CD4-positive, alpha-beta T cell (primary cell): Measurements from ENCODE around the gene CD226. TPM values are rescaled to one million over a fixed set of nuclear protein-coding genes. Genes with fewer than 3 reads are reported as not detected.

ENCODE experiments used
- ATAC-seq: fragments of 200-7000 bp; cut with Tn5 transposase; one replicate; pipeline ENCODE4 v1.10.0; 2022; ENCODE audit warnings: mild to moderate bottlenecking; ENCODE audit not compliant: poor library complexity
- CTCF ChIA-PET: fragments of 350-600 bp; sonication (Branson Sonifier 250); formaldehyde crosslinking; loops from one replicate; lab custom pipeline; 2021; ENCODE audit warnings: antibody characterized with exemption, inconsistent platforms; lab: Charles Lee
- POLR2A ChIA-PET: fragments of 350-600 bp; sonication (Branson Sonifier 250); formaldehyde crosslinking; loops from one replicate; lab custom pipeline; 2021; ENCODE audit warnings: antibody characterized with exemption, inconsistent platforms; lab: Charles Lee
- DNase-seq, 14 experiments: peaks; one replicate each; pipeline ENCODE4 v3.0.0-alpha.2; 2013 to 2020; ENCODE audit warnings: mixed read lengths in 2 of 14
- H3K27ac ChIP-seq, 2 donors: one replicate each; pipeline versions ENCODE4 v1.5.1 to v1.7.0; 2013; ENCODE audit warnings: low read length in 2 of 2, low read depth in 1 of 2, mild to moderate bottlenecking in 1 of 2
- H3K27me3 ChIP-seq, 2 experiments: 1 replicate in 1 of 2; 2 replicates in 1 of 2; pipeline versions ENCODE4 v1.6.1 to v1.7.0; 2013; ENCODE audit warnings: low read length in 2 of 2, control low read depth in 1 of 2, mild to moderate bottlenecking in 1 of 2, moderate library complexity in 1 of 2; ENCODE audit not compliant: insufficient read depth in 2 of 2, control insufficient read depth in 1 of 2
- H3K36me3 ChIP-seq: one replicate; pipeline ENCODE4 v1.6.1; 2013; ENCODE audit warnings: low read length, control low read depth; ENCODE audit not compliant: insufficient read depth
- H3K4me1 ChIP-seq: one replicate; pipeline ENCODE4 v1.6.1; 2013; ENCODE audit warnings: low read length, control low read depth; ENCODE audit not compliant: insufficient read depth
- H3K4me3 ChIP-seq: one replicate; pipeline ENCODE4 v1.5.1; 2013; ENCODE audit warnings: mild to moderate bottlenecking, low read length, moderate library complexity
- H3K9me3 ChIP-seq, 2 experiments: 1 replicate in 1 of 2; 2 replicates in 1 of 2; pipeline versions ENCODE4 v1.6.1 to v1.7.0; 2013; ENCODE audit warnings: low read length in 2 of 2, mild to moderate bottlenecking in 2 of 2, control low read depth in 1 of 2, moderate library complexity in 1 of 2; ENCODE audit not compliant: control insufficient read depth in 1 of 2, insufficient read depth in 1 of 2
- H3K27ac Mint-ChIP-seq: one replicate; pipeline ENCODE4 v1.8.0; 2020; ENCODE audit warnings: mixed read lengths
- H3K27me3 Mint-ChIP-seq: one replicate; pipeline ENCODE4 v1.8.0; 2021; ENCODE audit warnings: mixed read lengths
- H3K36me3 Mint-ChIP-seq: one replicate; pipeline ENCODE4 v1.8.0; 2021; ENCODE audit warnings: low read depth, mixed read lengths
- H3K4me1 Mint-ChIP-seq: one replicate; pipeline ENCODE4 v1.8.0; 2021; ENCODE audit warnings: low read depth, mixed read lengths
- H3K4me3 Mint-ChIP-seq: one replicate; pipeline ENCODE4 v1.8.0; 2020; ENCODE audit warnings: mild to moderate bottlenecking, mixed read lengths
- H3K9me3 Mint-ChIP-seq: one replicate; pipeline ENCODE4 v1.8.0; 2020; ENCODE audit warnings: mixed read lengths
- CTCF ChIP-seq: fragments of 200-600 bp; IDR thresholded peaks from one replicate; pipeline ENCODE4 v1.8.0; 2022; ENCODE audit warnings: antibody characterized with exemption, mild to moderate bottlenecking
- intact Hi-C, 2 experiments: fragments of 100-400 bp; cut with DNase I in 1 of 2; cut with micrococcal nuclease in 1 of 2; formaldehyde crosslinking; loops; one replicate each; pipeline versions ENCODE4 v1.15.1 to v1.9.0; 2023 to 2025; cut with DNase I, micrococcal nuclease
- total RNA-seq, 174 experiments: library from RNA in 2 of 174; stranded (reverse) in 2 of 174; gene quantifications; one replicate each; pipeline ENCODE4 v1.2.3 and lab custom pipeline; 2021 to 2026

The CD226 gene
- total RNA-seq, 2 experiments from 2014 or later = 74.0 to 74.8 TPM

- Mint-ChIP-seq H3K9me3 (peaks cover 6% of the 10 kb centered on the region), H3K36me3 (peaks cover 69% of the 10 kb centered on the region), H3K27me3 (no peaks in the 10 kb centered on the region), H3K4me1 (peaks cover 7% of the 10 kb centered on the region), H3K27ac (no peak overlapping the region), H3K4me3 (no peak overlapping the region)
- Histone ChIP-seq H3K9me3 (peaks cover 0 to 4% of the 10 kb centered on the region in 2 experiments), H3K4me1 (peaks cover 69% of the 10 kb centered on the region), H3K4me3 (peak overlapping the region; percentile 57), H3K36me3 (peaks cover 17% of the 10 kb centered on the region), H3K27me3 (no peaks in the 10 kb centered on the region), H3K27ac (peak overlapping the region; percentile 58 to 66)
- CTCF ChIA-PET = interaction anchor here (1.1 to 1.7 kb wide), 2 partner anchors 10 to 13 kb away, joined by 4 to 5 read pairs; no protein-coding TSS in a partner anchor
- DNase-seq = no peak
- ATAC-seq = no peak
- POLR2A ChIA-PET = interaction anchor here (0.5 to 4.6 kb wide), 10 partner anchors 8 to 48 kb away, joined by 3 to 60 read pairs (median 7); no protein-coding TSS in a partner anchor
- intact Hi-C loops = loop anchor here in 1 of 2 experiments (1.0 kb wide), 2 partner anchors 10 to 11 kb away; no protein-coding TSS in a partner anchor
- TF ChIP-seq CTCF = no peak
Observed at GRCh38 chr18:69946608-69947155, 991 bp downstream of the CD226 start.

DNA sequence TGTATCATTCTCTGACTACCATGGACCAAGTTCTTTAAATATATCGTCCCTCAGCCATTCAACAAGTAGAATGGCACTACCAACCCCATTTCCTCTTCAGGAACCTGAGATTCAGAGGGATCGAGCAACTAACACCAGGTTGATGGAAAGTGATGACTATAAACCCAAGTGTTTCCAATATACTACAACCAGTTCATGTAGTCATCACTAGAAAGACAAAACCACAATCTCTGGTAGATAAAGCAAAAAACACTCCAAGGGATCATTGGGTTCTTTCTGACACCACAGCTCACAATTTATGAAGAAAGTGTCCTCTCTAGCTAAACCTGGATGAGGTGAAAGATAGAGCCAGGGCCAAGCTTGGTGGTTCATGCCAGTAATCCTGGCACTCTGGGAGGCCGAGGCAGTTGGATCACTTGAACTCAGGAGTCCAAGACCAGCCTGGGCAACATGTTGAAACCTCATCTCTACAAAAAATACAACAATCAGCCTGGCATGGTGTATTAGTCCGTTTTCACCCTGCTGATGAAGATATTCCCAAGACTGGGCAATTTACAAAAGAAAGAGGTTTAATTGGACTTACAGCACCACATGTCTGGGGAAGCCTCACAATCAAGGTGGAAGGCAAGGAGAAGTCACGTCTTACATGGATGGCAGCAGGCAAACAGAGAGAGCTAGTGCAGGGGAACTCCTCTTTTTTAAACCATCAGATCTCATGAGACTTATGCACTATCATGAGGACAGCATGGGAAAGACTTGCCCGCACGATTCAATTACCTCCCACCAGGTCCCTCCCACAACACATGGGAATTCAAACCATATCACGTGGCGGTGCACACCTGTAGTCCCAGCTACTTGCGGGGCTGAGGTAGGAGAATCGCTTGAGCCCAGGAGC is 2.2 kb downstream of the CD226 start:
- Mint-ChIP-seq H3K27ac (no peak overlapping the region), H3K4me3 (no peak overlapping the region), H3K36me3 (peaks cover 76% of the 10 kb centered on the region), H3K4me1 (no peaks in the 10 kb centered on the region), H3K9me3 (peaks cover 6% of the 10 kb centered on the region), H3K27me3 (no peaks in the 10 kb centered on the region)
- no peak for TF ChIP-seq CTCF
- CTCF ChIA-PET = interaction anchor here (2.5 kb wide), 1 partner anchor 14 kb away, joined by 10 read pairs; no protein-coding TSS in a partner anchor
- intact Hi-C loops = no loop called here
- POLR2A ChIA-PET = interaction anchor here (1.1 to 4.6 kb wide), 6 partner anchors 10 to 47 kb away, joined by 3 to 60 read pairs (median 16); no protein-coding TSS in a partner anchor
- Histone ChIP-seq H3K27ac (peak overlapping the region; percentile 15 to 66), H3K27me3 (no peaks in the 10 kb centered on the region), H3K4me3 (peak overlapping the region; percentile 57), H3K4me1 (peaks cover 71% of the 10 kb centered on the region), H3K9me3 (peaks cover 0 to 6% of the 10 kb centered on the region in 2 experiments), H3K36me3 (peaks cover 28% of the 10 kb centered on the region)
- ATAC-seq = no peak
- DNase-seq = peak in 2 of 14 experiments; percentile 19 to 35

GRCh38 chr18:69944436-69944835 is 3.2 kb downstream of the CD226 start:
- Mint-ChIP-seq H3K27ac (no peak overlapping the region), H3K27me3 (no peaks in the 10 kb centered on the region), H3K4me1 (no peaks in the 10 kb centered on the region), H3K9me3 (peaks cover 10% of the 10 kb centered on the region), H3K4me3 (no peak overlapping the region), H3K36me3 (peaks cover 86% of the 10 kb centered on the region)
- DNase-seq (peak in 3 of 14 experiments; percentile 31 to 51 (median 47)), ATAC-seq (no peak)
- Histone ChIP-seq H3K27ac (peak overlapping the region; percentile 15 to 66), H3K36me3 (peaks cover 31% of the 10 kb centered on the region), H3K9me3 (peaks cover 0 to 6% of the 10 kb centered on the region in 2 experiments), H3K4me1 (peaks cover 65% of the 10 kb centered on the region), H3K27me3 (no peaks in the 10 kb centered on the region), H3K4me3 (peak overlapping the region; percentile 57)
- CTCF ChIA-PET = interaction anchor here (2.5 kb wide), 1 partner anchor 15 kb away, joined by 10 read pairs; no protein-coding TSS in a partner anchor
- POLR2A ChIA-PET = interaction anchor here (1.0 to 4.6 kb wide), 4 partner anchors 9 to 46 kb away, joined by 3 to 60 read pairs (median 15); no protein-coding TSS in a partner anchor
- intact Hi-C loops = loop anchor here in 1 of 2 experiments (5.0 kb wide), 1 partner anchor 42 kb away; no protein-coding TSS in a partner anchor
- TF ChIP-seq CTCF = no peak
